ENCODE measurements around the gene SYTL5.

- TF ChIP-seq, protein P1, sequence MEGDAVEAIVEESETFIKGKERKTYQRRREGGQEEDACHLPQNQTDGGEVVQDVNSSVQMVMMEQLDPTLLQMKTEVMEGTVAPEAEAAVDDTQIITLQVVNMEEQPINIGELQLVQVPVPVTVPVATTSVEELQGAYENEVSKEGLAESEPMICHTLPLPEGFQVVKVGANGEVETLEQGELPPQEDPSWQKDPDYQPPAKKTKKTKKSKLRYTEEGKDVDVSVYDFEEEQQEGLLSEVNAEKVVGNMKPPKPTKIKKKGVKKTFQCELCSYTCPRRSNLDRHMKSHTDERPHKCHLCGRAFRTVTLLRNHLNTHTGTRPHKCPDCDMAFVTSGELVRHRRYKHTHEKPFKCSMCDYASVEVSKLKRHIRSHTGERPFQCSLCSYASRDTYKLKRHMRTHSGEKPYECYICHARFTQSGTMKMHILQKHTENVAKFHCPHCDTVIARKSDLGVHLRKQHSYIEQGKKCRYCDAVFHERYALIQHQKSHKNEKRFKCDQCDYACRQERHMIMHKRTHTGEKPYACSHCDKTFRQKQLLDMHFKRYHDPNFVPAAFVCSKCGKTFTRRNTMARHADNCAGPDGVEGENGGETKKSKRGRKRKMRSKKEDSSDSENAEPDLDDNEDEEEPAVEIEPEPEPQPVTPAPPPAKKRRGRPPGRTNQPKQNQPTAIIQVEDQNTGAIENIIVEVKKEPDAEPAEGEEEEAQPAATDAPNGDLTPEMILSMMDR (optimal IDR thresholded peaks at IDR 0.05 in 1 of 3, IDR thresholded peaks at IDR 0.05 in 1 of 3, conservative IDR thresholded peaks at IDR 0.05 in 1 of 3; ENCODE audit: extremely low read depth in 1 of 3, insufficient read depth in 2 of 3, low read length in 3 of 3), result no peak
- no peak for TF ChIP-seq EZH2 (IDR thresholded peaks at IDR 0.05; ENCODE audit: low read length)
Observed at GRCh38 chrX:37967714-37968113, 38.6 kb upstream of the SYTL5 start.
